Chondrocyte (in vitro differentiated cells): ENCODE data around the gene GALNT9. TPM values are rescaled to one million over a fixed set of nuclear protein-coding genes. Genes with fewer than 3 reads are reported as not detected.

Source experiments
- DNase-seq: peaks from one replicate; pipeline ENCODE4 v3.0.0; 2021; ENCODE audit warnings: mixed read lengths, low spot score
- H3K27ac Mint-ChIP-seq: one replicate; pipeline ENCODE4 v1.8.0; 2021; ENCODE audit warnings: mild to moderate bottlenecking, moderate library complexity, mixed read lengths; ENCODE audit not compliant: unreplicated experiment
- H3K27me3 Mint-ChIP-seq: 2 replicates; pipeline ENCODE4 v1.8.0; 2021; ENCODE audit warnings: low read depth, mixed read lengths
- H3K36me3 Mint-ChIP-seq: 2 replicates; pipeline ENCODE4 v1.8.0; 2021; ENCODE audit warnings: low read depth, mixed read lengths
- H3K4me1 Mint-ChIP-seq: 2 replicates; pipeline ENCODE4 v1.8.0; 2021; ENCODE audit warnings: low read depth, mild to moderate bottlenecking, mixed read lengths
- H3K4me3 Mint-ChIP-seq: one replicate; pipeline ENCODE4 v1.8.0; 2021; ENCODE audit warnings: mild to moderate bottlenecking, moderate library complexity, mixed read lengths; ENCODE audit not compliant: unreplicated experiment
- H3K9me3 Mint-ChIP-seq: 2 replicates; pipeline ENCODE4 v1.8.0; 2021; ENCODE audit warnings: low read depth, mixed read lengths
- total RNA-seq: library from RNA; stranded (reverse); gene quantifications from 3 replicates; pipeline ENCODE4 v1.2.1, GENCODE V29; 2021
- TF ChIP-seq, protein P1 (sequence below): fragments of 200-600 bp; sonication (generic); IDR thresholded peaks from 2 replicates; pipeline ENCODE4 v1.5.0; 2021; ENCODE audit warnings: antibody characterized with exemption, mild to moderate bottlenecking, moderate library complexity

Gene GALNT9
- total RNA-seq, 1 donor from 2014 or later = not detected

DNA sequence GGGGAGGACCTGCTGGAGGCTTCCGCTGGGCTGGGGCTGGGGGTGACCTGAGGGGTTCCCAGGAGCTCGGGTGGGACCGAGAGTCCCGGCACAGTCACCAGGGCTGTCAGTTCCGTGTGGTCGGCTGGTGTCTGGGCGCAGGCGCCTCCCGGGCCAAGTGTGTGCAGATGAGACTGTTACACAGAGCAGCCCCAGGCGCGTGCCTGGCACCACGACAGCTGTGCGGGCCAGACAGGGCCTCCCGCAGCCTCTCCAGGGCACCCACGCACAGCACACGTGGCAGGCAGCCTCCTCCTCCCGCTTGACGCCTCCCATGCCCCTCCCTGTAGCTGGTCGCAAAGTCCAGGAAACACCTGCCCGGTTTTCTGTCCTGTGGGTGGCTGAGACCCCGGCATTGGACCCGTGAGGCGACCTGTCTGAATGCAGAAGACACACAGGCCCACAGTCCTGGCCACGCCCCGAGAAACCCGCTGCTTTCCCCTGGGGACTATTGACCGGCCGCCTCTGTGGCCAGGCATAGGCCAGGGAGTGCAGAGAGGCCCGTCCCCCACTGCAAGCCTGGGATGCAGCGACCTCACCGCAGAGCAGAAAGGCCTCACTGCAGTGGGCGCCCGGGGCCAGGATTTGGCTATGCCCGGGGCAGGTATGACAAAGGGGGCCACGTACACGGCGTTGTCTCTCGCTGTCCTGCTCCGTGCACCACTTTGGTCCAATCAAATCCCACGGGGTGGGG lies 12.1 kb upstream of the GALNT9 start:
- no peak for DNase-seq
- Mint-ChIP-seq H3K36me3 (peaks cover 2% of the 10 kb centered on the region), H3K4me3 (no peak overlapping the region), H3K27me3 (peaks cover 54% of the 10 kb centered on the region), H3K27ac (no peak overlapping the region), H3K9me3 (no peaks in the 10 kb centered on the region), H3K4me1 (no peaks in the 10 kb centered on the region)
- TF ChIP-seq, protein P1, sequence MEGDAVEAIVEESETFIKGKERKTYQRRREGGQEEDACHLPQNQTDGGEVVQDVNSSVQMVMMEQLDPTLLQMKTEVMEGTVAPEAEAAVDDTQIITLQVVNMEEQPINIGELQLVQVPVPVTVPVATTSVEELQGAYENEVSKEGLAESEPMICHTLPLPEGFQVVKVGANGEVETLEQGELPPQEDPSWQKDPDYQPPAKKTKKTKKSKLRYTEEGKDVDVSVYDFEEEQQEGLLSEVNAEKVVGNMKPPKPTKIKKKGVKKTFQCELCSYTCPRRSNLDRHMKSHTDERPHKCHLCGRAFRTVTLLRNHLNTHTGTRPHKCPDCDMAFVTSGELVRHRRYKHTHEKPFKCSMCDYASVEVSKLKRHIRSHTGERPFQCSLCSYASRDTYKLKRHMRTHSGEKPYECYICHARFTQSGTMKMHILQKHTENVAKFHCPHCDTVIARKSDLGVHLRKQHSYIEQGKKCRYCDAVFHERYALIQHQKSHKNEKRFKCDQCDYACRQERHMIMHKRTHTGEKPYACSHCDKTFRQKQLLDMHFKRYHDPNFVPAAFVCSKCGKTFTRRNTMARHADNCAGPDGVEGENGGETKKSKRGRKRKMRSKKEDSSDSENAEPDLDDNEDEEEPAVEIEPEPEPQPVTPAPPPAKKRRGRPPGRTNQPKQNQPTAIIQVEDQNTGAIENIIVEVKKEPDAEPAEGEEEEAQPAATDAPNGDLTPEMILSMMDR = no peak

DNA sequence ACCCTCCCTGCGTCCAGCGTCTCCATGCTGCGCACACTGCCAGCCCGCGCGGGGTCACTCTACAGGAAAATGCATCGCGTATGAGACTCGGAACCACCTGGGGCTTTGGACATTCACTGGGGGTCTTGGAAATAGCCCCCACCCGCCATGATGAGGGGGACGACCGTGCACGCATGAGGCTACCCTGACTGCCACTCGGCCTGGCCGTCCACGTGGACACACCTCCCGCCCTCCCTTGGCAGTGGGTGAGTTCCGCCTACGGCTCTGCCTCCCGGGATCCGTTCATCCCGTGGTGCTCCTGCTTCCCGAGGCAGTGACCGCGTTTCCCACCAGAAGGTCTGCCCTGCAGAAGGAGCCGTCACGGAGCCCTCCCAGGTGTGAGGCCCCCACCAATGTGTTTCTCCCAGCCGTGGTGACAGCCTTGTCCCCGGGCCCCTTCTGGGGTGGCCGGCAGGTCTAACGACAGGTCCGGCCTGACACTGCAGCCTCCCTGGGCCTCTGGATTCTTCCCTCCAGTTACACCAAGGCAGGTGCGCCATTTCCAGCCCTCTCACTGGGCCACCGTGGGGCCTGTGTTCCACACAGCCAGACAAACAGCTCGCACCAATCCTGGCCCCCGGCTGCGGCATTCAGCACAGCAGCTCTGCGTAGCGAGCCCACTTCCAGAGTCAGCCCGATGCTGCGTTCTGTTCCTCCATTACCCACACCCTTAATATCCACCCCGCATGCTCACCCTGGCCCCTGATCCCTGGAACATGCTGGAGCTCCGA lies 11.1 kb upstream of the GALNT9 start:
- TF ChIP-seq, protein P1 = no peak
- peaks cover 48% of the 10 kb centered on the region for H3K27me3 Mint-ChIP-seq
- no peaks in the 10 kb centered on the region for H3K4me1 Mint-ChIP-seq
- H3K4me3 Mint-ChIP-seq = no peak overlapping the region
- no peak for DNase-seq
- H3K27ac Mint-ChIP-seq = no peak overlapping the region
- H3K9me3 Mint-ChIP-seq = no peaks in the 10 kb centered on the region
- peaks cover 2% of the 10 kb centered on the region for H3K36me3 Mint-ChIP-seq

GRCh38 chr12:132339856-132340255 lies 10.5 kb upstream of the GALNT9 start:
- Mint-ChIP-seq H3K36me3 (peaks cover 2% of the 10 kb centered on the region), H3K9me3 (no peaks in the 10 kb centered on the region), H3K4me1 (no peaks in the 10 kb centered on the region), H3K4me3 (no peak overlapping the region), H3K27me3 (peaks cover 48% of the 10 kb centered on the region), H3K27ac (no peak overlapping the region)
- TF ChIP-seq, protein P1 = no peak
- no peak for DNase-seq

DNA sequence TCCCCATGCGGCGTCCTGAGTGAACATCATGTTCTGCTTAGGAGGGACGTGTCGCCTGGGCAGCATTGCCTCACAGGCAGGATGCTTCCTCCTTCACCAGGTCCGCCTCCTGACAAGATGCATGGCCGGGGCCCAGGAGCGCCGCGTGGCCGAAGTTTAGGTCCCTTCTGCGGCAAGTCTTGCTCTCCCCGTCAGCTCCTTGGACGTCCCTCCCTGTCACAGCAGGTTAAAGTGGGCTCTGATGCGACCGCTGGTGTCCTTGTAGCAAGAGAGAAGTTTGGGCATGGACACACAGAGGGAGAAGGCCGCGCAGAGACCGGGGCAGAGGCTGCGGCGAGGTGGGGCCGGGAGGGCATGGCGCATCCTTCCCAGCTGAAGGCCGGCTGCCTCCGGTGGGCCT lies 9.4 kb upstream of the GALNT9 start:
- H3K36me3 Mint-ChIP-seq = peaks cover 2% of the 10 kb centered on the region
- H3K9me3 Mint-ChIP-seq = no peaks in the 10 kb centered on the region
- peaks cover 48% of the 10 kb centered on the region for H3K27me3 Mint-ChIP-seq
- TF ChIP-seq, protein P1 = no peak
- no peaks in the 10 kb centered on the region for H3K4me1 Mint-ChIP-seq
- H3K4me3 Mint-ChIP-seq = no peak overlapping the region
- no peak for DNase-seq
- no peak overlapping the region for H3K27ac Mint-ChIP-seq

- Mint-ChIP-seq H3K4me1 (no peaks in the 10 kb centered on the region), H3K36me3 (peaks cover 2% of the 10 kb centered on the region), H3K9me3 (no peaks in the 10 kb centered on the region), H3K27me3 (peaks cover 47% of the 10 kb centered on the region), H3K4me3 (no peak overlapping the region), H3K27ac (no peak overlapping the region)
- DNase-seq = no peak
- TF ChIP-seq, protein P1 = no peak
Observed at GRCh38 chr12:132338311-132338710, 8.9 kb upstream of the GALNT9 start.
